GM18499 (cell line): ENCODE results near the gene ADAM17.
"Not testable (repeated sequence)": the region's sequence is repeated elsewhere in the genome, so short reads cannot be mapped to it uniquely, and the experiment has no call there.

Experiments used
- ATAC-seq: cut with Tn5 transposase; IDR thresholded peaks from one replicate; pipeline ENCODE4 v1.9.1; 2021; ENCODE audit warnings: moderate number of reproducible peaks; ENCODE audit not compliant: insufficient read depth, unreplicated experiment

ADAM17 gene

DNA sequence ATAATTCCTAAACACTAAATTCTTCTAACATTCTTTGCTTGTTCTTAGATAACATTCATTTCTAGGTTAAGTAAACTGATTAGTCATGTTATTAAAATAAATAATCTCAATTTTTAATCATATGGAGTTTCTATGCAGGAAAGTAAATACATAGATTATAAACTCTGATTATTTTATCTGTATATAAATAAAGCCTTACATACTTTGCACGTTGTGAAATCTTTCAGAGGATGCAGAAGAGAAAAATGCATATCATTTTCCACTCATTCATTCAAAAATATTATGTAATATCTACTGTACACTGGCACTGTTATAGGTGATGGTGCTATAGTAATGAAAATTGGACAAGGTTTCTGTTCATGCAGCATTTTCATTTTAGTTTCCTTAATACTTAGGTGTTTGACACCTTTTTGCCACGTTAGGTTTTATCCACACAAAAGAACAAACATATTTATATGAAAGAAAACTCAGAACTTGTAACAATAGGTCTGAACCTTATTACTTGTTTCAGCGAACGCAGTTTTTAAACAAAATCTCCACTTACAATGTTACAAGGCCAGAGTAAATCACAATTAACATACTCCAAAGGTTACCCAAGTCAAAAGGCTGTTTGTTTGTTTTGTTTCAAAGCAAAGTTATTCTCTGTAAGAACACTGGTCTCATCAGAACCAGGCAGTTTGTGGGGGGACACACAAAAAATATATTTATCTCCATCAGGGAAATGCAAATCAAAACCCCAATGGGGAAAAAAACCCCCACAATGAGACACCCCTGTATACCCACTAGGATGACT, 27.4 kb downstream of the ADAM17 start:
- ATAC-seq = no peak

- no peak for ATAC-seq
These were observed 30.4 kb downstream of the ADAM17 start for GRCh38 chr2:9525266-9525665.

DNA sequence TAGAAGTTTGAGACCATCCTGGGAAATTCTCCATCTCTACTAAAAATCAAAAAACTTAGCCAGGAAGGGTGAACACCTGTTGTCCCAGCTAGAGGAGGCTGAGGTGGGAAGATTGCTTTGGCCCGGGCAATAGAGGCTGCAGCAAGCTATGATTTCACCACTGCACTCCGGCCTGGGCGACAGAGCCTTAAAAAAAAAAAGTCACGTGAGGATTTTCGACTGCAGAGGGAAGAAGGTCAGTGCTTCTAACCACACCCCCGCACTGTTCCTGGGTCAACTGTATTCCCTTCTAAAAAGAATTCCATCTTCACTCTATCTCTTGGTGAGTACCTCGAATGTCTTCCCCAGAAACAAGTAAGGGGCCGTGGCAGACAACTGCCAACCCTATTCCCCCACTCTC, 31.3 kb downstream of the ADAM17 start:
- ATAC-seq = no peak

DNA sequence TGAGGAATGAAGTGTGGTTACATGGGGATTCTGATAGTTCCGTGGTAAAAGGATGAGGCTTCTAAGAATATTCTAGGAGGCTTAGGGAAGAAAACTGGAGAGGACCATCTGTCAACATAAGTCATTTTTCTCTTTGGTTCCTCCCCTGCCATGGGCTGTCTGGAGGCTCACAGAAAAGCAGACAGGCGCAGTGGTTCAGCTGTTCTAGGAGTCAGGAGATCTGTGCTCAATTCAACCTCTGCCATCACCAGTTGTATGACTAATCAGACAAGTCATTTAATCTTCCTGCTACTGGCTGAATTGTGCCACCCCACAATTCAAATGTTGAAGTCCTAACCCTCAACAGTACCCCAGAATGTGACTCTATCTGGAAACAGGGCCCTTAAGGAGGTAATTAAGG, 36.4 kb downstream of the ADAM17 start:
- no peak for ATAC-seq

- ATAC-seq = no peak
These were observed 36.9 kb downstream of the ADAM17 start for GRCh38 chr2:9518780-9519179.

DNA sequence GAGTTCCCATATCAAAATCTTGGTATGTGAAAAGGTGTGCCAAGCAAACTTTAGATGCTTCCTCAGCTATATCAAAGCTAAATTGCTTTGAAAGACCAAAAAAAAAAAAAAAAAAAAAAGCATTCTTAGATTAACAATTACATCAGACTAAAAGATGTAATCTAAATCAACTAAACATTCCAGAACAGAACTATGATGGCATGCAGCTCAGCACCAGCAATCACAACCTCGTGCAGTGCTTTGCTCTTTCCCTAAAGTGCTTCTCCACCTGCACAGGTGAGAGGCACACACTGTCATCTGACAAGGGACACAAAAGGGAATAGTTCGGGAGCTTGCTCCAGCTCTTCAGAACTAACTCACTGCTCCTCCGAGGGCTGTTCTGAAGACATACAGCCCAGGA, 37.5 kb downstream of the ADAM17 start:
- no peak for ATAC-seq

GRCh38 chr2:9517118-9517782, 38.4 kb downstream of the ADAM17 start:
- ATAC-seq = no peak

DNA sequence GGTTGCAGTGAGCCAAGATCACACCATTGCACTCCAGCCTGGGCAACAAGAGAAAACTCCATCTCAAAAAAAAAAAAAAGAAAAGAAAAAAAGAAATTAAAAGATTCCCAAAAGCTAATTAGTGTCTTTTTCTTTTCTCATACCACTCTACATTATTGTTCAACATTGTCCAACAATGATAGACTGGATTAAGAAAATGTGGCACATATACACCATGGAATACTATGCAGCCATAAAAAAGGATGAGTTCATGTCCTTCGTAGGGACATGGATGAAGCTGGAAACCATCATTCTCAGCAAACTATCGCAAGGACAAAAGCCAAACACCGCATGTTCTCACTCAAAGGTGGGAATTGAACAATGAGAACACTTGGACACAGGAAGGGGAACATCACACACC, 41.7 kb downstream of the ADAM17 start:
- ATAC-seq = not testable (repeated sequence)

DNA sequence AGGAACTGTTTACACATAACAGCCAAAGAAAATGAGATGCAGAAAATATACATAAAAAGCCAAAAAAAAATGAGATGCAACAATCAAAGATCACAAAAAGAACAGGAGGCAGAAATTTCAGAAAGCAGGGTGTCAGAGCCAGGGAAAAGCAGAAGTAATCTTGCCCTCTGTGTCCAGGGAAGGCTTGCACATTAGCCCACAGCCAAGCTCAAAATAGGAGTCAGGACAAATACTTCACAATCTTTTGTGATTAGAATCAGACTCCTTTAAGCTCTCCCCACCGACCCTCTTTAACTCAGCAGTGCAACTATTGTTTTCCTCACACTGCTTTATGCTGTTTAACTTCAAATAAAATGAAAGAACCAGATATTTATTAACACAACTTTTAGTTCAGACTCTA, 46.7 kb downstream of the ADAM17 start:
- no peak for ATAC-seq

- no peak for ATAC-seq
These were observed 57.4 kb downstream of the ADAM17 start for GRCh38 chr2:9498210-9498609.

DNA sequence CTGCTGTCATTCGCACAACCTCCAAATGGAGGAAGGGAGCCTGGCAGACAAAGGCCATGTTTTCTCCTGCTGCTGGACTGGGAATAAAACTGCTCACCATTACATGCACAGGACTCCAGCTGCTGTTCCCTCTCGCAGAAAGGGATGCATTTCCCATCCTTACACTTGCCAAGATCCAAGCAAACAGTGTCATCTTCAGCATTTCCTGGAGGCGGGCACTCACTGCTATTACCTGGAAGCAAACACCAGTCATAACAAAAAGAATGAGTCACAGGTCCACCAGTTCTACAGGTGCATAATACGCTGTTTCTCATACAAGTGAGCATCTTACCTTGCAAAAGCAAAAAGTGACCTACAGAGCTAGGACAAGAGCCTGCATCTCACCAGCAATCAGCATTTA, 58.6 kb downstream of the ADAM17 start:
- ATAC-seq = no peak

- ATAC-seq = no peak
These were observed 61.5 kb downstream of the ADAM17 start for GRCh38 chr2:9494081-9494480.

- ATAC-seq = no peak
These were observed 62.2 kb downstream of the ADAM17 start for GRCh38 chr2:9493478-9493877.

GRCh38 chr2:9492927-9493326, 62.7 kb downstream of the ADAM17 start:
- ATAC-seq = no peak

GRCh38 chr2:9490789-9491188, 64.8 kb downstream of the ADAM17 start:
- ATAC-seq = no peak

GRCh38 chr2:9488583-9489547, 66.8 kb downstream of the ADAM17 start:
- no peak for ATAC-seq

DNA sequence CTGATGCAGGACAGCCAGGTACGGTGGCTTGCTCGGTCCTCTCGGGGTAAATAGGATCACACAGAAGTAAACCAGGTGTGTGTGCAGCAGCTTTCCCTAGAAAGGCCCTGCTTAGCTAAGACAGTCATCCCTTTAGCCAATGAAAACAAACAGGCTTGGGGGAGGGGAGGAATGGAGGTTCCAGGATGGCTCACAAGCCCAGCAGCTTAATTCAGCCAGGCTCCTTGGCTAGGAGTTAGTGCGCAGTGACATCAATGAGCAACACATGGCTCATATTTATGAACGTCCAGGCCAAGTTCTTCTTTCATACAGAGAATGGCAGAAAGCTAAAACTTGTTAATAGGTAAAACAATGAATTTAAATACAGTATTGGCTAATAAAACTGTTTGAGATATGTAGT, 71.1 kb downstream of the ADAM17 start:
- no peak for ATAC-seq

GRCh38 chr2:9483107-9483506, 72.5 kb downstream of the ADAM17 start:
- no peak for ATAC-seq

DNA sequence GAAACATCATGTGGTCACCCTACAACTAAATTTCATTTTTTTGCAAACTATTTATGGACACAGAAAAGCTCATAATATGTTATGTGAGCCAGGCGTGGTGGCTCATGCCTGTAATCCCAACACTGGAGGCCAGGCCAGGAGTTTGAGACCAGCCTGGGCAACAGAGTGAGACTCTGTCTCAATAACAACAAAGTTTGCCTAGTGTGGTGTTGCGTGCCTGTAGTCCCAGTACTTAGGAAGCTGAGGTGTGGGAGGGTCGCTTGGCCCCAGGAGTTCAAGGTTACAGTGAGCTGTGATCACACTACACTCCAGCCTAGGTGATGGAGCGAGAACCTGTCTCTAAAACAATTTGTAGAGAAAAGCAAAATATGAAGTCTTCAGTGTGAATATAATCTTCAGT, 75.5 kb downstream of the ADAM17 start:
- no peak for ATAC-seq

DNA sequence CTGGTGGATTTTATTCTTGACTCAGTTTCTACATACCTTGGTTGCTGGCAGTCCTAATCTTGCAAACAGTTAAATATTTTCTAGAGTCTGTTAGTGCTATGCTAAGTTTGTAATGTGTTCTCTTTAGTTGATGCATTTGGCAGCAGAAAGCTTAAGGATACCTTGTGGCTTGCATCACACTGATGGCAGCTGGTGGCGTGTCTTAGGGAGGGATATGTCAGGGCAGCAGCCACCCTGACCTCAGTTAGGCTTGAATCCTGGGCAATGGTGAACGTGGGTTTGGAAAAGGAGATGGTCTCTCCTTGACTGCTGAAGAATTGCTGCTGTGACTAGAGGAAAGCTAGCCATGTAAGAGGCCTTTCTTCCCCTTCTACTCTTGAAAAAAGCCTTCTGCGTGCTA, 77.1 kb downstream of the ADAM17 start:
- ATAC-seq = no peak

- ATAC-seq = no peak
These were observed 77.7 kb downstream of the ADAM17 start for GRCh38 chr2:9477914-9478313.
